PC-3 (cell line): ENCODE results near the gene RAB32. TPM values are rescaled to one million over a fixed set of nuclear protein-coding genes. Genes with fewer than 3 reads are reported as not detected.

Experiments used
- ATAC-seq: fragments of 200-7000 bp; cut with Tn5 transposase; 2 replicates; pipeline ENCODE4 v1.9.1; 2020; ENCODE audit warnings: mild to moderate bottlenecking, moderate library complexity
- BruUV-seq: library from RNA; stranded (reverse); fragments of 400-500 nt; replicated peaks from 2 replicates; lab custom pipeline; 2021; lab: Mats Ljungman, UMichigan
- CTCF ChIA-PET: fragments of 300-600 bp; sonication (Branson Sonifier 250); formaldehyde crosslinking; loops from one replicate; lab custom pipeline; 2022; ENCODE audit warnings: antibody characterized with exemption; lab: Charles Lee
- POLR2A ChIA-PET: fragments of 300-600 bp; sonication (Branson Sonifier 250); formaldehyde crosslinking; loops from one replicate; lab custom pipeline; 2022; ENCODE audit warnings: antibody characterized with exemption; ENCODE audit not compliant: unreplicated experiment; lab: Charles Lee
- DNase-seq: peaks from one replicate; pipeline ENCODE4 v3.0.0-alpha.2; 2015
- H2AFZ ChIP-seq: fragments of 300-600 bp; sonication (generic); 2 replicates; pipeline ENCODE4 v1.6.0; 2016; ENCODE audit warnings: antibody characterized with exemption, low read length
- H3F3A ChIP-seq: fragments of 300-600 bp; sonication (generic); one replicate; pipeline ENCODE4 v1.6.0; 2017; ENCODE audit warnings: antibody characterized with exemption, low read length, control low read depth, mild to moderate bottlenecking; ENCODE audit not compliant: unreplicated experiment
- H3K27ac ChIP-seq: fragments of 300-600 bp; sonication (generic); 2 replicates; pipeline ENCODE4 v1.5.1; 2016; ENCODE audit warnings: mild to moderate bottlenecking, low read length
- H3K27me3 ChIP-seq: fragments of 300-600 bp; sonication (generic); 2 replicates; pipeline ENCODE4 v1.6.1; 2016; ENCODE audit warnings: low read length, mixed read lengths
- H3K36me3 ChIP-seq: fragments of 300-600 bp; sonication (generic); 2 replicates; pipeline ENCODE4 v1.6.1; 2016; ENCODE audit warnings: low read depth, mixed run types, low read length, mixed read lengths
- H3K4me1 ChIP-seq: fragments of 300-600 bp; sonication (generic); 2 replicates; pipeline ENCODE4 v1.5.1; 2016; ENCODE audit warnings: low read length; ENCODE audit not compliant: insufficient read depth
- H3K4me2 ChIP-seq: fragments of 300-600 bp; sonication (generic); 2 replicates; pipeline ENCODE4 v1.6.0; 2016; ENCODE audit warnings: low read length
- H3K4me3 ChIP-seq: fragments of 300-600 bp; sonication (generic); 2 replicates; pipeline ENCODE4 v1.5.1; 2016; ENCODE audit warnings: mild to moderate bottlenecking, low read length, mixed read lengths
- H3K79me2 ChIP-seq: fragments of 300-600 bp; sonication (generic); 2 replicates; pipeline ENCODE4 v1.6.1; 2017; ENCODE audit warnings: low read length, mixed read lengths
- H3K9ac ChIP-seq: fragments of 300-600 bp; sonication (generic); 2 replicates; pipeline ENCODE4 v1.6.0; 2016; ENCODE audit warnings: mild to moderate bottlenecking, low read length
- H3K9me2 ChIP-seq: fragments of 300-600 bp; sonication (generic); replicated peaks from 2 replicates; pipeline ENCODE4 v1.6.1; 2016; ENCODE audit warnings: mixed run types, low read length, mixed read lengths
- H3K9me3 ChIP-seq: fragments of 300-600 bp; sonication (generic); 2 replicates; pipeline ENCODE4 v1.6.1; 2016; ENCODE audit warnings: low read length, mixed read lengths
- H4K20me1 ChIP-seq: fragments of 300-600 bp; sonication (generic); 2 replicates; pipeline ENCODE4 v1.6.1; 2016; ENCODE audit warnings: low read length, mixed read lengths
- CTCF ChIP-seq: fragments of 300-600 bp; sonication (generic); conservative IDR thresholded peaks from 2 replicates; pipeline ENCODE4 v1.5.1; 2017; ENCODE audit warnings: antibody characterized with exemption, low read depth, mild to moderate bottlenecking, low read length
- EZH2 ChIP-seq: fragments of 300-600 bp; sonication (generic); IDR thresholded peaks from one replicate; pipeline ENCODE4 v1.6.1; 2017; ENCODE audit warnings: antibody characterized with exemption, mild to moderate bottlenecking, low read length; ENCODE audit not compliant: unreplicated experiment
- EZH2phosphoT487 ChIP-seq: fragments of 300-600 bp; sonication (generic); IDR thresholded peaks from 2 replicates; pipeline ENCODE4 v1.6.1; 2018; ENCODE audit warnings: mild to moderate bottlenecking, antibody characterized with exemption, low read length, borderline replicate concordance
- intact Hi-C: fragments of 100-400 bp; cut with micrococcal nuclease; formaldehyde crosslinking; loops from 2 replicates; pipeline ENCODE4 v1.9.0; 2023
- total RNA-seq: library from RNA; depleted of rRNA; stranded (reverse); fragments of >200 nt; gene quantifications from 2 replicates; pipeline ENCODE4 v1.2.3, GENCODE V29; 2014

The RAB32 gene
- total RNA-seq, 1 experiment from 2014 or later: 25.1 TPM

GRCh38 chr6:146593986-146594385 lies 50.4 kb downstream of the RAB32 start:
- H3K4me2 ChIP-seq: no peak overlapping the region
- no peak for DNase-seq
- no peaks in the 10 kb centered on the region for H3F3A ChIP-seq
- H3K9me3 ChIP-seq: no peaks in the 10 kb centered on the region
- H3K4me1 ChIP-seq: peaks cover 9% of the 10 kb centered on the region
- TF ChIP-seq CTCF: no peak
- no peak for TF ChIP-seq EZH2phosphoT487
- ChIA-PET CTCF (no interaction called here), POLR2A (no interaction called here)
- no peak overlapping the region for H3K4me3 ChIP-seq
- H3K27me3 ChIP-seq: no peaks in the 10 kb centered on the region
- H3K9ac ChIP-seq: no peak overlapping the region
- intact Hi-C loops: no loop called here
- no peaks in the 10 kb centered on the region for H3K36me3 ChIP-seq
- no peaks in the 10 kb centered on the region for H3K9me2 ChIP-seq
- no peak overlapping the region for H3K27ac ChIP-seq
- no peak for ATAC-seq
- H2AFZ ChIP-seq: no peak overlapping the region
- H3K79me2 ChIP-seq: no peaks in the 10 kb centered on the region
- BruUV-seq: no TSS peak
- H4K20me1 ChIP-seq: no peaks in the 10 kb centered on the region

- intact Hi-C loops: no loop called here
- H3F3A ChIP-seq: no peaks in the 10 kb centered on the region
- H3K9me3 ChIP-seq: no peaks in the 10 kb centered on the region
- H3K27ac ChIP-seq: no peak overlapping the region
- no peaks in the 10 kb centered on the region for H3K9me2 ChIP-seq
- H3K4me3 ChIP-seq: no peak overlapping the region
- no peaks in the 10 kb centered on the region for H3K27me3 ChIP-seq
- TF ChIP-seq EZH2phosphoT487 (no peak), CTCF (no peak), EZH2 (no peak)
- no peaks in the 10 kb centered on the region for H3K79me2 ChIP-seq
- H2AFZ ChIP-seq: no peak overlapping the region
- POLR2A ChIA-PET: no interaction called here
- CTCF ChIA-PET: no interaction called here
- H3K4me1 ChIP-seq: peaks cover 11% of the 10 kb centered on the region
- H3K9ac ChIP-seq: no peak overlapping the region
- no peak for ATAC-seq
- DNase-seq: no peak
- no TSS peak for BruUV-seq
- no peaks in the 10 kb centered on the region for H3K36me3 ChIP-seq
- no peaks in the 10 kb centered on the region for H4K20me1 ChIP-seq
- H3K4me2 ChIP-seq: no peak overlapping the region
These were observed 50.9 kb downstream of the RAB32 start for GRCh38 chr6:146594495-146594894.

- POLR2A ChIA-PET: no interaction called here
- intact Hi-C loops: no loop called here
These were observed 52.5 kb downstream of the RAB32 start for GRCh38 chr6:146595972-146596731.

More at GRCh38 chr6:146595972-146596731, 52.5 kb downstream of the RAB32 start:
- Histone ChIP-seq H3K4me3 (no peak overlapping the region), H3K9me2 (no peaks in the 10 kb centered on the region), H3K4me2 (no peak overlapping the region), H3K79me2 (no peaks in the 10 kb centered on the region), H4K20me1 (no peaks in the 10 kb centered on the region), H3K27me3 (0 out of 2 replicates have a peak, but pooled peaks cover under 1% of the 10 kb centered on the region), H3F3A (no peaks in the 10 kb centered on the region), H3K36me3 (no peaks in the 10 kb centered on the region), H2AFZ (no peak overlapping the region), H3K4me1 (peaks cover 11% of the 10 kb centered on the region), H3K9me3 (no peaks in the 10 kb centered on the region), H3K9ac (no peak overlapping the region), H3K27ac (no peak overlapping the region)
- DNase-seq: peak; percentile 39
- CTCF ChIA-PET: no interaction called here
- no peak; the same call in 1 of the 2 replicates for ATAC-seq
- no TSS peak for BruUV-seq
- TF ChIP-seq EZH2: no peak
- TF ChIP-seq CTCF: no peak
- no peak for TF ChIP-seq EZH2phosphoT487
